Measurements from ENCODE around the gene HINFP. TPM values are rescaled to one million over a fixed set of nuclear protein-coding genes. Genes with fewer than 3 reads are reported as not detected.

HINFP gene
- total and polyA plus RNA-seq, 9 of the 15 experiments (the other 6 are each of a cell fraction or from before 2014, with no cell fraction given) = 13.8 to 34.1 (median 22.5) TPM

GRCh38 chr11:119084663-119085436, 36.5 kb upstream of the HINFP start, which contains the start of gene HMBS:
Gene HMBS, plus strand, starts transcription at chr11:119084881. Its CDS starts 153 bp downstream, at chr11:119085034.
- H3K9me3 ChIP-seq (replicated peaks; ENCODE audit: control insufficient read depth, insufficient read depth, low read depth, low read length) = no peaks in the 10 kb centered on the region
- H3K4me2 ChIP-seq (ENCODE audit: insufficient read depth, low read length) = peak within 1 kb of the TSS; percentile 96
- H3K4me3 ChIP-seq = peak within 1 kb of the TSS; percentile 79
- peaks cover 48% of the 10 kb centered on the region for H3K79me2 ChIP-seq (ENCODE audit: control insufficient read depth, insufficient read depth, low read length)
- peak within 1 kb of the TSS; percentile 91 for H2AFZ ChIP-seq (ENCODE audit: low read depth, low read length)
- ATAC-seq = peak; percentile 82
- no peaks in the 10 kb centered on the region for H4K20me1 ChIP-seq (replicated peaks; ENCODE audit: control insufficient read depth, insufficient read depth, low read length)
- DNase-seq (ENCODE audit: extremely low read depth in 1 of 4, low spot score in 3 of 4) = peak; percentile 86 to 98 (median 88)
- peaks cover 25 to 42% of the 10 kb centered on the region in 2 experiments; a peak in 4 of 5 replicates for H3K4me1 ChIP-seq (replicated peaks in 1 of 2; ENCODE audit: control insufficient read depth in 2 of 2, insufficient read depth in 2 of 2, low read length in 2 of 2)
- H3K9me1 ChIP-seq (ENCODE audit: control insufficient read depth, insufficient read depth, low read length) = no peaks in the 10 kb centered on the region
- ChIA-PET CTCF (ENCODE audit: low intra/inter-chr PET ratio) (no interaction called here), POLR2A (interaction anchor here (0.6 to 5.8 kb wide), 18 partner anchors 9 to 1259 kb away, joined by 3 to 61 read pairs (median 4); partner anchors contain the start of genes C2CD2L, DPAGT1, HYOU1 and VPS11)
- WGBS (ENCODE audit: insufficient coverage, low coverage, missing lambda C conversion rate) = under 1% methylated on average over 41 of the region's 45 CpGs
- no TSS peak for BruUV-seq (replicated peaks)
- H3K36me3 ChIP-seq (ENCODE audit: control insufficient read depth, insufficient read depth, low read length) = peaks cover 44% of the 10 kb centered on the region
- in situ Hi-C loops (cut with MboI) = no loop called here
- intact Hi-C loops (cut with micrococcal nuclease) = loop anchor here (2.0 to 5.0 kb wide), 2 partner anchors 18 to 68 kb away; partner anchors contain the start of genes RPS25, TRAPPC4 and VPS11
- no peaks in the 10 kb centered on the region for H3K27me3 ChIP-seq (ENCODE audit: control insufficient read depth in 2 of 2, insufficient read depth in 2 of 2, low read length in 2 of 2)
- peak within 1 kb of the TSS; percentile 99 for H3K27ac ChIP-seq (ENCODE audit: extremely low read depth, low read depth, low read length)
- peak within 1 kb of the TSS; percentile 91 to 93 for H3K9ac ChIP-seq (ENCODE audit: insufficient read depth in 1 of 2, low read depth in 2 of 2, low read length in 2 of 2)
- peak; percentile 90 for FAIRE-seq
- TF ChIP-seq, protein P1, sequence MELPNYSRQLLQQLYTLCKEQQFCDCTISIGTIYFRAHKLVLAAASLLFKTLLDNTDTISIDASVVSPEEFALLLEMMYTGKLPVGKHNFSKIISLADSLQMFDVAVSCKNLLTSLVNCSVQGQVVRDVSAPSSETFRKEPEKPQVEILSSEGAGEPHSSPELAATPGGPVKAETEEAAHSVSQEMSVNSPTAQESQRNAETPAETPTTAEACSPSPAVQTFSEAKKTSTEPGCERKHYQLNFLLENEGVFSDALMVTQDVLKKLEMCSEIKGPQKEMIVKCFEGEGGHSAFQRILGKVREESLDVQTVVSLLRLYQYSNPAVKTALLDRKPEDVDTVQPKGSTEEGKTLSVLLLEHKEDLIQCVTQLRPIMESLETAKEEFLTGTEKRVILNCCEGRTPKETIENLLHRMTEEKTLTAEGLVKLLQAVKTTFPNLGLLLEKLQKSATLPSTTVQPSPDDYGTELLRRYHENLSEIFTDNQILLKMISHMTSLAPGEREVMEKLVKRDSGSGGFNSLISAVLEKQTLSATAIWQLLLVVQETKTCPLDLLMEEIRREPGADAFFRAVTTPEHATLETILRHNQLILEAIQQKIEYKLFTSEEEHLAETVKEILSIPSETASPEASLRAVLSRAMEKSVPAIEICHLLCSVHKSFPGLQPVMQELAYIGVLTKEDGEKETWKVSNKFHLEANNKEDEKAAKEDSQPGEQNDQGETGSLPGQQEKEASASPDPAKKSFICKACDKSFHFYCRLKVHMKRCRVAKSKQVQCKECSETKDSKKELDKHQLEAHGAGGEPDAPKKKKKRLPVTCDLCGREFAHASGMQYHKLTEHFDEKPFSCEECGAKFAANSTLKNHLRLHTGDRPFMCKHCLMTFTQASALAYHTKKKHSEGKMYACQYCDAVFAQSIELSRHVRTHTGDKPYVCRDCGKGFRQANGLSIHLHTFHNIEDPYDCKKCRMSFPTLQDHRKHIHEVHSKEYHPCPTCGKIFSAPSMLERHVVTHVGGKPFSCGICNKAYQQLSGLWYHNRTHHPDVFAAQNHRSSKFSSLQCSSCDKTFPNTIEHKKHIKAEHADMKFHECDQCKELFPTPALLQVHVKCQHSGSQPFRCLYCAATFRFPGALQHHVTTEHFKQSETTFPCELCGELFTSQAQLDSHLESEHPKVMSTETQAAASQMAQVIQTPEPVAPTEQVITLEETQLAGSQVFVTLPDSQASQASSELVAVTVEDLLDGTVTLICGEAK (IDR thresholded peaks at IDR 0.05) = peak; percentile 86
- TF ChIP-seq, protein P1 (CRISPR knock-in tag; IDR thresholded peaks at IDR 0.05) = no peak
- TF ChIP-seq NFIX (CRISPR knock-in tag; IDR thresholded peaks at IDR 0.05; ENCODE audit: low read depth) (no peak), DNMT1 (IDR thresholded peaks at IDR 0.05) (no peak), NFATC3 (IDR thresholded peaks at IDR 0.05) (no peak), RBM39 (optimal IDR thresholded peaks at IDR 0.05; ENCODE audit: low read depth, low read length) (no peak), SNRNP70 (optimal IDR thresholded peaks at IDR 0.05; ENCODE audit: low read depth, low read length) (no peak), NKRF (IDR thresholded peaks at IDR 0.05; ENCODE audit: borderline replicate concordance) (peak; percentile 57; the same call in 1 of the 2 replicates), ZNF764 (CRISPR knock-in tag; IDR thresholded peaks at IDR 0.05; ENCODE audit: low read depth) (no peak), TARDBP (IDR thresholded peaks at IDR 0.05) (no peak), TAF1 (IDR thresholded peaks at IDR 0.05; ENCODE audit: control insufficient read depth, extremely low read depth, insufficient read depth, low read length, severe bottlenecking) (peak; percentile 76)
